Measurements from ENCODE around the gene SPAG16. TPM values are rescaled to one million over a fixed set of nuclear protein-coding genes. Genes with fewer than 3 reads are reported as not detected.

Gene SPAG16
- total and polyA plus RNA-seq, 2 of the 13 experiments (the other 11 are each of a cell fraction or from before 2014, with no cell fraction given) = 9.6 to 26.5 TPM

- TF ChIP-seq ZNF512 (CRISPR knock-in tag; IDR thresholded peaks at IDR 0.05) (no peak), ZNF329 (CRISPR knock-in tag; IDR thresholded peaks at IDR 0.05; ENCODE audit: low read depth) (no peak), ZGPAT (CRISPR knock-in tag; IDR thresholded peaks at IDR 0.05) (no peak), HOXA9 (CRISPR knock-in tag; IDR thresholded peaks at IDR 0.05; ENCODE audit: borderline replicate concordance) (no peak)
These were observed 33.7 kb downstream of the SPAG16 start (continued) for GRCh38 chr2:213317929-213318328.

- H3K27ac ChIP-seq (ENCODE audit: extremely low read length, insufficient read depth, low read length) = no peak overlapping the region
- no peaks in the 10 kb centered on the region for H3K4me1 ChIP-seq (ENCODE audit: insufficient read depth, low read length)
- H3K9me3 ChIP-seq (ENCODE audit: low read length) = no peaks in the 10 kb centered on the region
- no peak overlapping the region for H3K4me3 ChIP-seq (replicated peaks in 1 of 3; ENCODE audit: insufficient read depth in 1 of 3, low read depth in 2 of 3, low read length in 3 of 3)
- in situ Hi-C loops (cut with HindIII; ENCODE audit: extremely low pct_ligation_motif_present, low pct_unique_long_range_greater_than_20kb) (no loop called here), intact Hi-C loops (cut with micrococcal nuclease; ENCODE audit: unreplicated experiment) (no loop called here)
- no peak overlapping the region for H3K9ac ChIP-seq (ENCODE audit: insufficient read depth, low read depth, low read length)
- ChIA-PET POLR2A (no interaction called here), CTCF (ENCODE audit: low intra/inter-chr PET ratio, low total read pairs) (no interaction called here)
- H2AFZ ChIP-seq (ENCODE audit: low read length) = no peak overlapping the region
- no peaks in the 10 kb centered on the region for H4K20me1 ChIP-seq (ENCODE audit: insufficient read depth, low read length)
- ATAC-seq (no peak), FAIRE-seq (no peak), DNase-seq (ENCODE audit: low spot score) (no peak)
- H3K79me2 ChIP-seq (ENCODE audit: insufficient read depth, low read length) = no peaks in the 10 kb centered on the region
- no peaks in the 10 kb centered on the region for H3K27me3 ChIP-seq (ENCODE audit: control insufficient read depth in 1 of 2, insufficient read depth in 2 of 2, low read length in 2 of 2)
- BruUV-seq (replicated peaks) = no TSS peak
- H3K4me2 ChIP-seq (ENCODE audit: low read depth, low read length) = no peak overlapping the region
- WGBS (ENCODE audit: low lambda C conversion rate) = 96% methylated on average over 2 of the region's 2 CpGs
- peaks cover 0 to 5% of the 10 kb centered on the region in 2 experiments; a peak in 1 of 5 replicates for H3K36me3 ChIP-seq (replicated peaks in 1 of 2; ENCODE audit: control insufficient read depth in 1 of 2, insufficient read depth in 2 of 2, low read length in 2 of 2)
- no peak for TF ChIP-seq XRCC5 (optimal IDR thresholded peaks at IDR 0.05; ENCODE audit: low read length)
- TF ChIP-seq USF2 (IDR thresholded peaks at IDR 0.05; ENCODE audit: low read depth, low read length) = no peak
- TF ChIP-seq USF2 (CRISPR knock-in tag; IDR thresholded peaks at IDR 0.05; ENCODE audit: borderline replicate concordance) = no peak
- TF ChIP-seq ARHGAP35 (CRISPR knock-in tag; IDR thresholded peaks at IDR 0.05; ENCODE audit: borderline replicate concordance) = no peak
- no peak for TF ChIP-seq ZNF569 (CRISPR knock-in tag; IDR thresholded peaks at IDR 0.05; ENCODE audit: borderline replicate concordance)
- no peak for TF ChIP-seq MAFG (CRISPR knock-in tag; IDR thresholded peaks at IDR 0.05)
- no peak for TF ChIP-seq ATF6 (CRISPR knock-in tag; conservative IDR thresholded peaks at IDR 0.05)
- no peak for TF ChIP-seq RBFOX2 (IDR thresholded peaks at IDR 0.05; ENCODE audit: low read depth, low read length)
- TF ChIP-seq ZNF343 (CRISPR knock-in tag; IDR thresholded peaks at IDR 0.05) = no peak
- no peak for TF ChIP-seq U2AF1 (optimal IDR thresholded peaks at IDR 0.05; ENCODE audit: low read depth, low read length)
- no peak for TF ChIP-seq CEBPB (IDR thresholded peaks at IDR 0.05; ENCODE audit: borderline replicate concordance, low read depth, low read length)
- TF ChIP-seq MZF1 (CRISPR knock-in tag; IDR thresholded peaks at IDR 0.05; ENCODE audit: borderline replicate concordance) = no peak
- TF ChIP-seq SP4 (CRISPR knock-in tag; IDR thresholded peaks at IDR 0.05) = no peak
- no peak for TF ChIP-seq YEATS2 (CRISPR knock-in tag; IDR thresholded peaks at IDR 0.05; ENCODE audit: borderline replicate concordance)
These were observed 36.3 kb downstream of the SPAG16 start for GRCh38 chr2:213320604-213321003.
